ENCODE data around the gene SPSB1.

GRCh38 chr1:9402256-9402616, 109.5 kb downstream of the SPSB1 start:
- TF ChIP-seq POLR2A (IDR thresholded peaks at IDR 0.05) (no peak), CTCF (IDR thresholded peaks at IDR 0.05) (no peak)

Measured in right lobe of liver (tissue), 4 donors.